Skeletal muscle cell (primary cell): ENCODE data around the gene CMBL.
"Not testable (repeated sequence)": the region's sequence is repeated elsewhere in the genome, so short reads cannot be mapped to it uniquely, and the experiment has no call there.

Experiments
- DNase-seq: peaks from one replicate; pipeline ENCODE4 v3.0.0-alpha.2; 2010; ENCODE audit warnings: low read depth
- H3K4me3 ChIP-seq: 2 replicates; pipeline ENCODE4 v1.5.1; 2011; ENCODE audit warnings: low read depth, mild to moderate bottlenecking, control low read depth, low read length, moderate library complexity

CMBL gene

GRCh38 chr5:10266839-10267238 lies 40.9 kb downstream of the CMBL start:
- DNase-seq: no peak

GRCh38 chr5:10266137-10266536 lies 41.6 kb downstream of the CMBL start:
- no peak overlapping the region for H3K4me3 ChIP-seq
- DNase-seq: no peak

More at GRCh38 chr5:10266839-10267238, 40.9 kb downstream of the CMBL start:
- H3K4me3 ChIP-seq: no peak overlapping the region

- no peak overlapping the region for H3K4me3 ChIP-seq
- DNase-seq: no peak
These were observed 42.2 kb downstream of the CMBL start for GRCh38 chr5:10265245-10266109.

- H3K4me3 ChIP-seq: no peak overlapping the region
- DNase-seq: no peak
These were observed 43.1 kb downstream of the CMBL start for GRCh38 chr5:10264604-10265003.

- H3K4me3 ChIP-seq: no peak overlapping the region
- DNase-seq: no peak
These were observed 44.7 kb downstream of the CMBL start for GRCh38 chr5:10262995-10263394.

GRCh38 chr5:10262121-10262774 lies 45.5 kb downstream of the CMBL start:
- no peak for DNase-seq
- H3K4me3 ChIP-seq: no peak overlapping the region

GRCh38 chr5:10261065-10261464 lies 46.6 kb downstream of the CMBL start:
- H3K4me3 ChIP-seq: no peak overlapping the region
- DNase-seq: no peak

- H3K4me3 ChIP-seq: no peak overlapping the region
- no peak for DNase-seq
These were observed 47.8 kb downstream of the CMBL start for GRCh38 chr5:10259899-10260298.

GRCh38 chr5:10257870-10258269 lies 49.8 kb downstream of the CMBL start:
- H3K4me3 ChIP-seq: no peak overlapping the region
- no peak for DNase-seq

GRCh38 chr5:10254686-10255085 lies 53.0 kb downstream of the CMBL start:
- DNase-seq: no peak
- no peak overlapping the region for H3K4me3 ChIP-seq

- DNase-seq: no peak
- no peak overlapping the region for H3K4me3 ChIP-seq
These were observed 54.3 kb downstream of the CMBL start for GRCh38 chr5:10253390-10253789.

GRCh38 chr5:10251405-10251804 lies 56.3 kb downstream of the CMBL start:
- H3K4me3 ChIP-seq: peak overlapping the region; percentile 92
- no peak for DNase-seq

GRCh38 chr5:10250806-10251276 lies 56.9 kb downstream of the CMBL start:
- DNase-seq: no peak

GRCh38 chr5:10249948-10250805 lies 57.5 kb downstream of the CMBL start, which contains the start of gene CCT5:
Gene CCT5 (plus strand): TSS chr5:10250280. CDS start chr5:10250341, 61 bp downstream.
- peak; percentile 97 for DNase-seq
- peak within 1 kb of the TSS; percentile 92 for H3K4me3 ChIP-seq

More at GRCh38 chr5:10250806-10251276, 56.9 kb downstream of the CMBL start:
- H3K4me3 ChIP-seq: peak overlapping the region; percentile 92

- no peak for DNase-seq
- peak overlapping the region; percentile 92 for H3K4me3 ChIP-seq
These were observed 59.1 kb downstream of the CMBL start for GRCh38 chr5:10248378-10249260.

GRCh38 chr5:10247217-10247616 lies 60.5 kb downstream of the CMBL start:
- not testable (repeated sequence) for H3K4me3 ChIP-seq, DNase-seq

- DNase-seq: no peak
These were observed 60.9 kb downstream of the CMBL start for GRCh38 chr5:10246761-10247160.

GRCh38 chr5:10244342-10244944 lies 63.3 kb downstream of the CMBL start:
- DNase-seq: no peak
- no peak overlapping the region for H3K4me3 ChIP-seq

More at GRCh38 chr5:10246761-10247160, 60.9 kb downstream of the CMBL start:
- H3K4me3 ChIP-seq: no peak overlapping the region
